ENCODE data around the gene INTS12.

DNA sequence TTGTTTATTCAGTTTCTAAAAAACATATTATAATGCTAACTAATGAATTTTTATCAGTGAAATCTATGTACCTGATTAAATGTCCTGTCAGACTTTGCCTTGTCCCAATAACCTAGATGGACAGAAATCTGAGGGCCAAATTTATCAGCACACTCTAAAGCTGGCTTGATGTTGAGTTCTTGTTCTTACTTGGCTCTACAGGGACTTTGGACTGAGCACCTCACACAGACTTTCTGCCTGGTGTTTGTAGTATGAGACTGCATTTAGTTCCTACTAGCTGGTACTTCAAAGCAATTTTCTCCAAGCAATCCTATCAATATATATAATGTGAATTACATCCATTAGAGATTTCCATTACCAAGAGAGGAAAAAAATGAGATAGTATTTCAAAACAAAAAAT is 37.8 kb downstream of the INTS12 start:
- no peak for TF ChIP-seq ZNF626 (tag by site-specific recombination; IDR thresholded peaks at IDR 0.05)
- TF ChIP-seq, protein P1, sequence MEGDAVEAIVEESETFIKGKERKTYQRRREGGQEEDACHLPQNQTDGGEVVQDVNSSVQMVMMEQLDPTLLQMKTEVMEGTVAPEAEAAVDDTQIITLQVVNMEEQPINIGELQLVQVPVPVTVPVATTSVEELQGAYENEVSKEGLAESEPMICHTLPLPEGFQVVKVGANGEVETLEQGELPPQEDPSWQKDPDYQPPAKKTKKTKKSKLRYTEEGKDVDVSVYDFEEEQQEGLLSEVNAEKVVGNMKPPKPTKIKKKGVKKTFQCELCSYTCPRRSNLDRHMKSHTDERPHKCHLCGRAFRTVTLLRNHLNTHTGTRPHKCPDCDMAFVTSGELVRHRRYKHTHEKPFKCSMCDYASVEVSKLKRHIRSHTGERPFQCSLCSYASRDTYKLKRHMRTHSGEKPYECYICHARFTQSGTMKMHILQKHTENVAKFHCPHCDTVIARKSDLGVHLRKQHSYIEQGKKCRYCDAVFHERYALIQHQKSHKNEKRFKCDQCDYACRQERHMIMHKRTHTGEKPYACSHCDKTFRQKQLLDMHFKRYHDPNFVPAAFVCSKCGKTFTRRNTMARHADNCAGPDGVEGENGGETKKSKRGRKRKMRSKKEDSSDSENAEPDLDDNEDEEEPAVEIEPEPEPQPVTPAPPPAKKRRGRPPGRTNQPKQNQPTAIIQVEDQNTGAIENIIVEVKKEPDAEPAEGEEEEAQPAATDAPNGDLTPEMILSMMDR (tag by site-specific recombination; IDR thresholded peaks at IDR 0.05), result no peak
- TF ChIP-seq, protein P2, sequence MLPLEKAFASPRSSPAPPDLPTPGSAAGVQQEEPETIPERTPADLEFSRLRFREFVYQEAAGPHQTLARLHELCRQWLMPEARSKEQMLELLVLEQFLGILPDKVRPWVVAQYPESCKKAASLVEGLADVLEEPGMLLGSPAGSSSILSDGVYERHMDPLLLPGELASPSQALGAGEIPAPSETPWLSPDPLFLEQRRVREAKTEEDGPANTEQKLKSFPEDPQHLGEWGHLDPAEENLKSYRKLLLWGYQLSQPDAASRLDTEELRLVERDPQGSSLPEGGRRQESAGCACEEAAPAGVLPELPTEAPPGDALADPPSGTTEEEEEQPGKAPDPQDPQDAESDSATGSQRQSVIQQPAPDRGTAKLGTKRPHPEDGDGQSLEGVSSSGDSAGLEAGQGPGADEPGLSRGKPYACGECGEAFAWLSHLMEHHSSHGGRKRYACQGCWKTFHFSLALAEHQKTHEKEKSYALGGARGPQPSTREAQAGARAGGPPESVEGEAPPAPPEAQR (tag by site-specific recombination; IDR thresholded peaks at IDR 0.05), result no peak
- TF ChIP-seq ZNF202 (tag by site-specific recombination; IDR thresholded peaks at IDR 0.05; ENCODE audit: borderline replicate concordance), result no peak
- TF ChIP-seq, protein P3, sequence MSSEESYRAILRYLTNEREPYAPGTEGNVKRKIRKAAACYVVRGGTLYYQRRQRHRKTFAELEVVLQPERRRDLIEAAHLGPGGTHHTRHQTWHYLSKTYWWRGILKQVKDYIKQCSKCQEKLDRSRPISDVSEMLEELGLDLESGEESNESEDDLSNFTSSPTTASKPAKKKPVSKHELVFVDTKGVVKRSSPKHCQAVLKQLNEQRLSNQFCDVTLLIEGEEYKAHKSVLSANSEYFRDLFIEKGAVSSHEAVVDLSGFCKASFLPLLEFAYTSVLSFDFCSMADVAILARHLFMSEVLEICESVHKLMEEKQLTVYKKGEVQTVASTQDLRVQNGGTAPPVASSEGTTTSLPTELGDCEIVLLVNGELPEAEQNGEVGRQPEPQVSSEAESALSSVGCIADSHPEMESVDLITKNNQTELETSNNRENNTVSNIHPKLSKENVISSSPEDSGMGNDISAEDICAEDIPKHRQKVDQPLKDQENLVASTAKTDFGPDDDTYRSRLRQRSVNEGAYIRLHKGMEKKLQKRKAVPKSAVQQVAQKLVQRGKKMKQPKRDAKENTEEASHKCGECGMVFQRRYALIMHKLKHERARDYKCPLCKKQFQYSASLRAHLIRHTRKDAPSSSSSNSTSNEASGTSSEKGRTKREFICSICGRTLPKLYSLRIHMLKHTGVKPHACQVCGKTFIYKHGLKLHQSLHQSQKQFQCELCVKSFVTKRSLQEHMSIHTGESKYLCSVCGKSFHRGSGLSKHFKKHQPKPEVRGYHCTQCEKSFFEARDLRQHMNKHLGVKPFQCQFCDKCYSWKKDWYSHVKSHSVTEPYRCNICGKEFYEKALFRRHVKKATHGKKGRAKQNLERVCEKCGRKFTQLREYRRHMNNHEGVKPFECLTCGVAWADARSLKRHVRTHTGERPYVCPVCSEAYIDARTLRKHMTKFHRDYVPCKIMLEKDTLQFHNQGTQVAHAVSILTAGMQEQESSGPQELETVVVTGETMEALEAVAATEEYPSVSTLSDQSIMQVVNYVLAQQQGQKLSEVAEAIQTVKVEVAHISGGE (tag by site-specific recombination; conservative IDR thresholded peaks at IDR 0.05; ENCODE audit: low read depth), result no peak
- TF ChIP-seq, protein P4, sequence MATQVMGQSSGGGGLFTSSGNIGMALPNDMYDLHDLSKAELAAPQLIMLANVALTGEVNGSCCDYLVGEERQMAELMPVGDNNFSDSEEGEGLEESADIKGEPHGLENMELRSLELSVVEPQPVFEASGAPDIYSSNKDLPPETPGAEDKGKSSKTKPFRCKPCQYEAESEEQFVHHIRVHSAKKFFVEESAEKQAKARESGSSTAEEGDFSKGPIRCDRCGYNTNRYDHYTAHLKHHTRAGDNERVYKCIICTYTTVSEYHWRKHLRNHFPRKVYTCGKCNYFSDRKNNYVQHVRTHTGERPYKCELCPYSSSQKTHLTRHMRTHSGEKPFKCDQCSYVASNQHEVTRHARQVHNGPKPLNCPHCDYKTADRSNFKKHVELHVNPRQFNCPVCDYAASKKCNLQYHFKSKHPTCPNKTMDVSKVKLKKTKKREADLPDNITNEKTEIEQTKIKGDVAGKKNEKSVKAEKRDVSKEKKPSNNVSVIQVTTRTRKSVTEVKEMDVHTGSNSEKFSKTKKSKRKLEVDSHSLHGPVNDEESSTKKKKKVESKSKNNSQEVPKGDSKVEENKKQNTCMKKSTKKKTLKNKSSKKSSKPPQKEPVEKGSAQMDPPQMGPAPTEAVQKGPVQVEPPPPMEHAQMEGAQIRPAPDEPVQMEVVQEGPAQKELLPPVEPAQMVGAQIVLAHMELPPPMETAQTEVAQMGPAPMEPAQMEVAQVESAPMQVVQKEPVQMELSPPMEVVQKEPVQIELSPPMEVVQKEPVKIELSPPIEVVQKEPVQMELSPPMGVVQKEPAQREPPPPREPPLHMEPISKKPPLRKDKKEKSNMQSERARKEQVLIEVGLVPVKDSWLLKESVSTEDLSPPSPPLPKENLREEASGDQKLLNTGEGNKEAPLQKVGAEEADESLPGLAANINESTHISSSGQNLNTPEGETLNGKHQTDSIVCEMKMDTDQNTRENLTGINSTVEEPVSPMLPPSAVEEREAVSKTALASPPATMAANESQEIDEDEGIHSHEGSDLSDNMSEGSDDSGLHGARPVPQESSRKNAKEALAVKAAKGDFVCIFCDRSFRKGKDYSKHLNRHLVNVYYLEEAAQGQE (tag by site-specific recombination; IDR thresholded peaks at IDR 0.05), result no peak
- TF ChIP-seq, protein P5, sequence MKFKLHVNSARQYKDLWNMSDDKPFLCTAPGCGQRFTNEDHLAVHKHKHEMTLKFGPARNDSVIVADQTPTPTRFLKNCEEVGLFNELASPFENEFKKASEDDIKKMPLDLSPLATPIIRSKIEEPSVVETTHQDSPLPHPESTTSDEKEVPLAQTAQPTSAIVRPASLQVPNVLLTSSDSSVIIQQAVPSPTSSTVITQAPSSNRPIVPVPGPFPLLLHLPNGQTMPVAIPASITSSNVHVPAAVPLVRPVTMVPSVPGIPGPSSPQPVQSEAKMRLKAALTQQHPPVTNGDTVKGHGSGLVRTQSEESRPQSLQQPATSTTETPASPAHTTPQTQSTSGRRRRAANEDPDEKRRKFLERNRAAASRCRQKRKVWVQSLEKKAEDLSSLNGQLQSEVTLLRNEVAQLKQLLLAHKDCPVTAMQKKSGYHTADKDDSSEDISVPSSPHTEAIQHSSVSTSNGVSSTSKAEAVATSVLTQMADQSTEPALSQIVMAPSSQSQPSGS (tag by site-specific recombination; IDR thresholded peaks at IDR 0.05; ENCODE audit: low read depth), result no peak
- TF ChIP-seq ZNF335 (tag by site-specific recombination; conservative IDR thresholded peaks at IDR 0.05), result no peak
- no peak for TF ChIP-seq ZNF140 (tag by site-specific recombination; IDR thresholded peaks at IDR 0.05)
- TF ChIP-seq ZNF114 (tag by site-specific recombination; IDR thresholded peaks at IDR 0.05), result no peak
- TF ChIP-seq ZNF416 (tag by site-specific recombination; IDR thresholded peaks at IDR 0.05), result no peak
- TF ChIP-seq ZNF121 (tag by site-specific recombination; IDR thresholded peaks at IDR 0.05), result no peak

Measured in HEK293 (cell line).